NCI-H187 (cell line): ENCODE results near the gene PDE9A.
A peak's percentile ranks its signal among the peaks of the same experiment; 100 is the strongest.
"Not testable (repeated sequence)": the region's sequence is repeated elsewhere in the genome, so short reads cannot be mapped to it uniquely, and the experiment has no call there.

Source experiments
- DNase-seq, 2 experiments: peaks; one replicate each; lab custom pipeline; 2025; lab: John Stamatoyannopoulos, UW

The PDE9A gene

GRCh38 chr21:42653231-42654061, at the start of gene PDE9A:
TSS of gene PDE9A (plus strand) at chr21:42653621. CDS start at chr21:42653815, 194 bp downstream.
- DNase-seq = no peak

GRCh38 chr21:42607102-42607501, 46.3 kb upstream of the PDE9A start:
- DNase-seq = no peak

GRCh38 chr21:42607525-42608102, 45.8 kb upstream of the PDE9A start:
- DNase-seq = no peak

- DNase-seq = no peak
Observed at GRCh38 chr21:42608446-42608845, 45.0 kb upstream of the PDE9A start.

GRCh38 chr21:42609811-42610210, 43.6 kb upstream of the PDE9A start:
- DNase-seq = no peak

GRCh38 chr21:42611852-42612251, 41.6 kb upstream of the PDE9A start:
- DNase-seq = no peak

- no peak for DNase-seq
Observed at GRCh38 chr21:42612390-42612789, 41.0 kb upstream of the PDE9A start.

- DNase-seq = no peak
Observed at GRCh38 chr21:42613756-42614155, 39.7 kb upstream of the PDE9A start.

GRCh38 chr21:42614396-42614795, 39.0 kb upstream of the PDE9A start:
- no peak for DNase-seq

GRCh38 chr21:42614811-42615351, 38.5 kb upstream of the PDE9A start:
- DNase-seq = no peak

- DNase-seq = not testable (repeated sequence)
Observed at GRCh38 chr21:42615377-42615776, 38.0 kb upstream of the PDE9A start.

- DNase-seq = no peak
Observed at GRCh38 chr21:42615924-42616323, 37.5 kb upstream of the PDE9A start.

- DNase-seq = no peak
Observed at GRCh38 chr21:42616446-42616845, 37.0 kb upstream of the PDE9A start.

- no peak for DNase-seq
Observed at GRCh38 chr21:42616941-42617340, 36.5 kb upstream of the PDE9A start.

- no peak for DNase-seq
Observed at GRCh38 chr21:42617486-42617885, 35.9 kb upstream of the PDE9A start.

GRCh38 chr21:42618707-42619102, 34.7 kb upstream of the PDE9A start:
- DNase-seq = no peak

GRCh38 chr21:42619166-42619565, 34.3 kb upstream of the PDE9A start:
- DNase-seq = no peak

GRCh38 chr21:42619841-42620240, 33.6 kb upstream of the PDE9A start:
- no peak for DNase-seq

GRCh38 chr21:42621166-42621818, 32.1 kb upstream of the PDE9A start:
- DNase-seq = no peak

GRCh38 chr21:42621819-42622177, 31.6 kb upstream of the PDE9A start:
- peak; percentile 89 for DNase-seq

GRCh38 chr21:42622284-42622683, 31.1 kb upstream of the PDE9A start:
- no peak for DNase-seq

GRCh38 chr21:42623694-42624093, 29.7 kb upstream of the PDE9A start:
- DNase-seq = no peak
